Caco-2 (cell line): Measurements from ENCODE around the gene ATP2C1. TPM values are rescaled to one million over a fixed set of nuclear protein-coding genes. Genes with fewer than 3 reads are reported as not detected.

Source experiments
- BruUV-seq: library from RNA; stranded (reverse); fragments of 400-500 nt; replicated peaks from 2 replicates; lab custom pipeline; 2021; lab: Mats Ljungman, UMichigan
- CTCF ChIA-PET: fragments of 300-600 bp; sonication (Branson Sonifier 250); formaldehyde crosslinking; loops from one replicate; lab custom pipeline; 2022; ENCODE audit warnings: antibody characterized with exemption; lab: Charles Lee
- POLR2A ChIA-PET: fragments of 300-600 bp; sonication (Branson Sonifier 250); formaldehyde crosslinking; loops from one replicate; lab custom pipeline; 2022; ENCODE audit warnings: antibody characterized with exemption; lab: Charles Lee
- DNase-seq, 2 experiments: peaks; one replicate each; pipeline versions ENCODE4 v3.0.0 to v3.0.0-alpha.2; 2020 to 2022
- H3K27me3 ChIP-seq: replicated peaks from 2 replicates; pipeline ENCODE4 v1.6.0; 2011; ENCODE audit warnings: low read length; ENCODE audit not compliant: control insufficient read depth, insufficient read depth
- H3K36me3 ChIP-seq: 2 replicates; pipeline ENCODE4 v1.5.1; 2011; ENCODE audit warnings: low read length; ENCODE audit not compliant: control insufficient read depth, insufficient read depth
- H3K4me1 ChIP-seq: fragments of 250-450 bp; sonication (Bioruptor Pico); 2 replicates; pipeline ENCODE4 v1.5.1; 2020; ENCODE audit warnings: mild to moderate bottlenecking
- H3K4me3 ChIP-seq: 2 replicates; pipeline ENCODE4 v1.5.1; 2011; ENCODE audit warnings: low read depth, mild to moderate bottlenecking, control low read depth, low read length
- H3K9me3 ChIP-seq: fragments of 250-450 bp; sonication (Bioruptor Pico); 2 replicates; pipeline ENCODE4 v1.5.1; 2020; ENCODE audit warnings: mild to moderate bottlenecking, moderate library complexity
- H3K27ac Mint-ChIP-seq: one replicate; pipeline ENCODE4 v1.8.0; 2022; ENCODE audit warnings: mixed read lengths; ENCODE audit not compliant: unreplicated experiment
- H3K27me3 Mint-ChIP-seq: one replicate; pipeline ENCODE4 v1.8.0; 2022; ENCODE audit warnings: mixed read lengths; ENCODE audit not compliant: insufficient read depth, unreplicated experiment
- H3K36me3 Mint-ChIP-seq: one replicate; pipeline ENCODE4 v1.8.0; 2022; ENCODE audit warnings: mild to moderate bottlenecking, mixed read lengths; ENCODE audit not compliant: insufficient read depth, unreplicated experiment
- H3K4me1 Mint-ChIP-seq: one replicate; pipeline ENCODE4 v1.8.0; 2022; ENCODE audit warnings: low read depth, mixed read lengths; ENCODE audit not compliant: unreplicated experiment
- H3K4me3 Mint-ChIP-seq: one replicate; pipeline ENCODE4 v1.8.0; 2022; ENCODE audit warnings: mild to moderate bottlenecking, moderate library complexity, mixed read lengths; ENCODE audit not compliant: unreplicated experiment
- H3K9me3 Mint-ChIP-seq: one replicate; pipeline ENCODE4 v1.8.0; 2022; ENCODE audit warnings: mixed read lengths; ENCODE audit not compliant: unreplicated experiment
- CTCF ChIP-seq, 2 experiments: fragments of 200-600 bp in 1 of 2; IDR thresholded peaks; 1 replicate in 1 of 2; 2 replicates in 1 of 2; pipeline versions ENCODE4 v1.5.1 to v1.8.0; 2011 to 2022; ENCODE audit warnings: antibody characterized with exemption in 1 of 2, control low read depth in 1 of 2, inconsistent platforms in 1 of 2, low read depth in 1 of 2, low read length in 1 of 2, mild to moderate bottlenecking in 1 of 2, moderate library complexity in 1 of 2; ENCODE audit not compliant: insufficient read depth in 1 of 2, severe bottlenecking in 1 of 2, unreplicated experiment in 1 of 2
- intact Hi-C: fragments of 100-400 bp; cut with micrococcal nuclease; formaldehyde crosslinking; loops from one replicate; pipeline ENCODE4 v1.10.0; 2022; ENCODE audit not compliant: unreplicated experiment
- total RNA-seq: library from RNA; stranded (reverse); gene quantifications from 2 replicates; pipeline ENCODE4 v1.2.3, GENCODE V29; 2022

ATP2C1 gene
- total RNA-seq, 1 experiment from 2014 or later = 64.9 TPM

GRCh38 chr3:131020122-131020693 lies 126.3 kb downstream of the ATP2C1 start:
- Histone ChIP-seq H3K4me3 (no peak overlapping the region), H3K27me3 (no peaks in the 10 kb centered on the region), H3K4me1 (peaks cover 5% of the 10 kb centered on the region; the same call in 1 of the 2 replicates), H3K9me3 (no peaks in the 10 kb centered on the region), H3K36me3 (peaks cover 7% of the 10 kb centered on the region)
- no peaks in the 10 kb centered on the region for H3K9me3 Mint-ChIP-seq
- H3K27me3 Mint-ChIP-seq = no peaks in the 10 kb centered on the region
- no TSS peak for BruUV-seq
- ChIA-PET CTCF (no interaction called here), POLR2A (no interaction called here)
- no peak overlapping the region for H3K27ac Mint-ChIP-seq
- TF ChIP-seq CTCF (IDR thresholded peaks at IDR 0.05; ENCODE audit: insufficient read depth in 1 of 2, low read depth in 1 of 2, low read length in 1 of 2, severe bottlenecking in 1 of 2, unreplicated experiment in 1 of 2) = no peak
- peaks cover 21% of the 10 kb centered on the region for H3K36me3 Mint-ChIP-seq
- intact Hi-C loops = loop anchor here (10.0 kb wide), 1 partner anchor 275 kb away; the partner anchor contains the start of gene PIK3R4
- no peak overlapping the region for H3K4me3 Mint-ChIP-seq
- no peak for DNase-seq
- peaks cover 15% of the 10 kb centered on the region for H3K4me1 Mint-ChIP-seq

- H3K9me3 Mint-ChIP-seq = no peaks in the 10 kb centered on the region
- peaks cover 19% of the 10 kb centered on the region; the same call in 1 of the 2 replicates for H3K4me1 ChIP-seq
- no peaks in the 10 kb centered on the region for H3K9me3 ChIP-seq
- peaks cover 23% of the 10 kb centered on the region for H3K4me1 Mint-ChIP-seq
- H3K27ac Mint-ChIP-seq = peak overlapping the region; percentile 95
- H3K27me3 Mint-ChIP-seq = no peaks in the 10 kb centered on the region
- no TSS peak for BruUV-seq
- H3K27me3 ChIP-seq = no peaks in the 10 kb centered on the region
- ChIA-PET POLR2A (interaction anchor here (0.6 to 1.1 kb wide), 3 partner anchors 98 to 297 kb away, joined by 3 to 5 read pairs (median 3); no protein-coding TSS in a partner anchor), CTCF (no interaction called here)
- H3K36me3 ChIP-seq = peaks cover 4% of the 10 kb centered on the region
- intact Hi-C loops = loop anchor here (5.0 to 10.0 kb wide), 2 partner anchors 281 to 477 kb away; partner anchors contain the start of genes MRPL3 and PIK3R4
- H3K36me3 Mint-ChIP-seq = peaks cover 19% of the 10 kb centered on the region
- TF ChIP-seq CTCF (IDR thresholded peaks at IDR 0.05; ENCODE audit: insufficient read depth in 1 of 2, low read depth in 1 of 2, low read length in 1 of 2, severe bottlenecking in 1 of 2, unreplicated experiment in 1 of 2) = no peak
- DNase-seq = no peak
- peak overlapping the region; percentile 60 for H3K4me3 ChIP-seq
- H3K4me3 Mint-ChIP-seq = peak overlapping the region; percentile 82
Observed at GRCh38 chr3:131025539-131025938, 131.7 kb downstream of the ATP2C1 start.

GRCh38 chr3:131026321-131027151 lies 132.7 kb downstream of the ATP2C1 start, which contains the start of the genes ASTE1 and NEK11:
Gene ASTE1, minus strand, starts transcription at chr3:131026825. Its CDS starts 1,519 bp downstream, at chr3:131025306.
Gene NEK11, plus strand, starts transcription at chr3:131026877. Its CDS starts 2,832 bp downstream, at chr3:131029709.
- intact Hi-C loops = loop anchor here (1.0 to 10.0 kb wide), 3 partner anchors 133 to 476 kb away; partner anchors contain the start of genes MRPL3 and PIK3R4
- no peak for TF ChIP-seq CTCF (IDR thresholded peaks at IDR 0.05; ENCODE audit: insufficient read depth in 1 of 2, low read depth in 1 of 2, low read length in 1 of 2, severe bottlenecking in 1 of 2, unreplicated experiment in 1 of 2)
- ChIA-PET POLR2A (interaction anchor here (0.5 to 1.5 kb wide), 6 partner anchors 12 to 1073 kb away, joined by 3 to 6 read pairs (median 4); partner anchors contain the start of genes ATP2C1 and NUDT16), CTCF (no interaction called here)
- peak; percentile 88 to 92 for DNase-seq
- H3K4me1 Mint-ChIP-seq = peaks cover 23% of the 10 kb centered on the region
- peak within 1 kb of the TSS; percentile 82 for H3K4me3 Mint-ChIP-seq
- H3K9me3 Mint-ChIP-seq = no peaks in the 10 kb centered on the region
- peaks cover 19% of the 10 kb centered on the region; the same call in 1 of the 2 replicates for H3K4me1 ChIP-seq
- H3K27ac Mint-ChIP-seq = peak within 1 kb of the TSS; percentile 95
- no peaks in the 10 kb centered on the region for H3K27me3 ChIP-seq
- H3K36me3 ChIP-seq = peaks cover 4% of the 10 kb centered on the region
- peaks cover 19% of the 10 kb centered on the region for H3K36me3 Mint-ChIP-seq
- H3K4me3 ChIP-seq = peak within 1 kb of the TSS; percentile 60
- TSS peak; percentile 60 for BruUV-seq
- no peaks in the 10 kb centered on the region for H3K9me3 ChIP-seq
- no peaks in the 10 kb centered on the region for H3K27me3 Mint-ChIP-seq
